Testis (tissue), 2 donors: ENCODE results near the gene PSMC3.

Experiments
- POLR2A ChIP-seq: fragments of 450-650 bp; IDR thresholded peaks from one replicate; pipeline ENCODE4 v1.6.1; 2017; ENCODE audit warnings: antibody characterized with exemption, mild to moderate bottlenecking, moderate library complexity
- TF ChIP-seq, protein P1 (sequence below), 3 experiments: fragments of 450-650 bp in 2 of 3; fragments of 200-600 bp in 1 of 3; sonication (generic) in 1 of 3; IDR thresholded peaks; one replicate each; pipeline ENCODE4 v1.5.1; 2016 to 2019; ENCODE audit warnings: antibody characterized with exemption in 3 of 3, mild to moderate bottlenecking in 2 of 3, moderate library complexity in 1 of 3

DNA sequence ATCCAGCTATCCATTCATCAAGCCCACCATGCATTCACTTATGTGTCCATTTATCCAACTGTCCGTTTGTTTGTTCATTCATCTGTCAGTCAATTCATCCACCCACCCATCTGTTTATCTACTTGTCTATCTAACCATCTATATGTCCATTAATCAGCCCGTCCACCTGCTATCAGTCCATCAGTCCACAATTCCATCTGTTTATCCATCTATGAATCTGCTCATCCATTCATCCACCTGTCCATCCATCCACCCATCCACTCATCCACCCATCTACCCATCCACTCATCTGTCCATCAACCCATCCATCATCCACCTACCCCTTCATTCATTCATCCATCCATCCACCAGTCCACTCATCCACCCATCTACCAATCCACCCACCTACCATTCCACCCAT, 46.9 kb downstream of the PSMC3 start:
- TF ChIP-seq, protein P1, sequence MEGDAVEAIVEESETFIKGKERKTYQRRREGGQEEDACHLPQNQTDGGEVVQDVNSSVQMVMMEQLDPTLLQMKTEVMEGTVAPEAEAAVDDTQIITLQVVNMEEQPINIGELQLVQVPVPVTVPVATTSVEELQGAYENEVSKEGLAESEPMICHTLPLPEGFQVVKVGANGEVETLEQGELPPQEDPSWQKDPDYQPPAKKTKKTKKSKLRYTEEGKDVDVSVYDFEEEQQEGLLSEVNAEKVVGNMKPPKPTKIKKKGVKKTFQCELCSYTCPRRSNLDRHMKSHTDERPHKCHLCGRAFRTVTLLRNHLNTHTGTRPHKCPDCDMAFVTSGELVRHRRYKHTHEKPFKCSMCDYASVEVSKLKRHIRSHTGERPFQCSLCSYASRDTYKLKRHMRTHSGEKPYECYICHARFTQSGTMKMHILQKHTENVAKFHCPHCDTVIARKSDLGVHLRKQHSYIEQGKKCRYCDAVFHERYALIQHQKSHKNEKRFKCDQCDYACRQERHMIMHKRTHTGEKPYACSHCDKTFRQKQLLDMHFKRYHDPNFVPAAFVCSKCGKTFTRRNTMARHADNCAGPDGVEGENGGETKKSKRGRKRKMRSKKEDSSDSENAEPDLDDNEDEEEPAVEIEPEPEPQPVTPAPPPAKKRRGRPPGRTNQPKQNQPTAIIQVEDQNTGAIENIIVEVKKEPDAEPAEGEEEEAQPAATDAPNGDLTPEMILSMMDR (IDR thresholded peaks at IDR 0.05) = no peak
- no peak for TF ChIP-seq POLR2A
